ENCODE results near the gene P2RX4.
"Not testable (repeated sequence)": the region's sequence is repeated elsewhere in the genome, so short reads cannot be mapped to it uniquely, and the experiment has no call there.

P2RX4 gene

DNA sequence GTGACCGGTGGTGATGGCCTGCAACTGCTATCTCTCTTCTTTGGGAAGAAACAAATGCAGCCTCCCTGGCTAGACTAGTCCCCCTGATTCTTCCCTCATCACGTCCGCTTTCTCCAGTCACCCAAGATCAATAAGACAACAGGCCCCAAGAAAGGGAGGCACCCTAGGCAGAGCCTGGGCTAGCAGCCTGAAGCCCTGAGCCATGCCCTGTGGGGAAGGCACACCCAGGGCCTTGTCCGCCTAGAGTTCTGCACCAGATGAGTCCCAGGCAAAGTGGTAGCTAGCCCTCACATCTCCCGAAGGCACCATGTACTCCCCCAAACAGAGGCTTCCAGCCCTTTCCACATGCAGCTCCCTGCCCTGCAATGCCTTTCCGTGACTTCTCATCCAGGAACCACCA lies 51.5 kb downstream of the P2RX4 start:
- DNase-seq (ENCODE audit: low read depth), result no peak
- no peak overlapping the region for H3K4me3 ChIP-seq (ENCODE audit: low read depth, low read length)

DNA sequence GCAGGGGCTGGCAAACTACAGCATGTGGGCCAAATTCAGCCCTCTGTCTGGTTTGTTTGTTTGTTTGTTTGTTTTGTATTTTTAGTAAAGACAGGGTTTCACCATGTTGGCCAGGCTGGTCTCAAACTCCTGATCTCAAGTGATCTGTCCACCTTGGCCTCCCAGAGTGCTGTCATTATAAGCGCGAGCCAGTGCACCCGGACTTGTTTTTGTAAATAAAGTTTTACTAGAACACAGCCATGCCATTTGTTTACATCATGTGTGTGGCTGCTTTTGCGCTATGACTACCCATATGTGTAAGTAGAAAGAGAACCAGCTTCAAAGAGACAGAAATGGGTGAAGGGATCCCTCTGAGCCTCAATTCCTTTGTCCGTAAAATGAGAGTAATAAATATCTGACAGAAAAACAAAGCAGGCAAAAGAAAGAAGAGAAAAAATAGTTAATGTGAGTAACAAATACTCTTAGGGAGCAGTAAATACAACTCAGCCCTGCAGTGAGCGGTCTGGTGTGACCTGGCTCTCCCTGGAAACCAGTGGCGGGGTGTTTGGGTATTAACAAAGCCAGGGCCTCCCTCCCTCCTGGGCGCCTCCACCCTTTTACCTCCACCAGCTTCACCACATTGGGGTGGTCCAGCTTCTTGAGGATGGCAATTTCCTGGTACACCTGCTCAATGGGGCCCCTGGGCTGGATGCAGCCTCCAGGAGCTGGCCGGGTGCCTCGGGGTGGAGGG lies 53.4 kb downstream of the P2RX4 start:
- H3K4me3 ChIP-seq (ENCODE audit: low read depth, low read length), result no peak overlapping the region
- no peak for DNase-seq (ENCODE audit: low read depth)

DNA sequence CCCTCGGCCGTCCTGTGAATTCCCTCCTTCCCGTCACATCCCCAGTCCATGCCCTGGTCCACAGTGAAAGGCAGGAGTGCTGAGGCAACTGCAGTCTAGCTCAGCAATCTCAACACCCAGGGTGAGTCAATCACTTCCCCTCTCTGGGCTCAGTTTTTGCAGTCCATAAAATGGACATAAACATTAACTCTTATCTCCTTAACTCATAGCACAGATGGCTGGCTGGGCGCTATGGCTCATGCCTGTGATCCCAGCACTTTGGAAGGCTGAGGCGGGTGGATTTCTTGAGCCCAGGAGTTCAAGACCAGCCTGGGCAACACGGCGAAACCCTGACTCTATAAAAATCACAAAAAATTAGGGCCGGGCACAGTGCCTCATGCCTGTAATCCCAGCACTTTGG lies 54.2 kb downstream of the P2RX4 start:
- H3K4me3 ChIP-seq (ENCODE audit: low read depth, low read length), result no peak overlapping the region
- DNase-seq (ENCODE audit: low read depth), result no peak

DNA sequence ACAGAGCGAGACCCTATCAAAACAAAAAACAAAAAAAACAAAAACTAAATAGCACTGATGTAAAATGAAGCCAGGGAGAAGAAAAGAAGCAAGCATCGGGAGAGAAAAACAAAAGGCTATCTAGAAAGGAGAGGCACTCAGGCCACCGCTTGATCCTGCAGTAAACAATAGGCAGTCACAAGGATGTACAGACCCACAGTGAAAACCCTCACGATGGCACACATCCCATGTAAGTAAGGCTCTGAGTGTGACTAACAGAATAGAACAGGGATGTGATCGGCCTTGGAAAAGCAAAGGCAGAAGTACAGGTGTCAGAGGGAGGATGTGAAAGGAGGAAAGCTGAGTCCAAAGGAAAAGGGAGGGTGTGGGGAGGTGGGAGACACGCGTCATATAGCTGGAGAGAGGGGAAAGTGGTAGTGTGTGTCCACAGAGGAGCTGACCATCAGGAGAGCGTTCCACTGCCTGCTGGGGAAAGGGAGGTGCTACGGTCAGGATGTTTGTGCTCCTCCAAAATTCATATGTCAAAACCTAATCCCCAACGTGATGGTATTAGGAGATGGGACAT lies 55.1 kb downstream of the P2RX4 start:
- no peak overlapping the region for H3K4me3 ChIP-seq (ENCODE audit: low read depth, low read length)
- no peak for DNase-seq (ENCODE audit: low read depth)

DNA sequence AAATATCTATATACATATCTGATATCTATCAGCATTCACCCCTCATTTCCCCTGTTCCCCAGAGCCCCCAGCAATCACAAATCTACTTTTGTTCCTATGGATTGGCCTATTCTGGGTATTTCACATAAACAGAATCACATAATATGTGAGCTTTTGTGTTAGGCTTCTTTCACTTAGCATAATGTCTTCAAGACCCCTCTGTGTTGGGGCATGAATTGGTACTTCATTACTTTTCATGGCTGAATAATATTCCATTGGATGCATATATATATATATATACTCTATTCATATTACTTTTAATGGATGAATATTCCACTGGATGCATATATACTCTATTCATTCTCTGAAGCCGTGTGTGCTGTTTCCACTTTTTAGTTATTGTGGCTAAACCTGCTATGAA lies 57.9 kb downstream of the P2RX4 start:
- DNase-seq (ENCODE audit: low read depth), result no peak
- no peak overlapping the region for H3K4me3 ChIP-seq (ENCODE audit: low read depth, low read length)

DNA sequence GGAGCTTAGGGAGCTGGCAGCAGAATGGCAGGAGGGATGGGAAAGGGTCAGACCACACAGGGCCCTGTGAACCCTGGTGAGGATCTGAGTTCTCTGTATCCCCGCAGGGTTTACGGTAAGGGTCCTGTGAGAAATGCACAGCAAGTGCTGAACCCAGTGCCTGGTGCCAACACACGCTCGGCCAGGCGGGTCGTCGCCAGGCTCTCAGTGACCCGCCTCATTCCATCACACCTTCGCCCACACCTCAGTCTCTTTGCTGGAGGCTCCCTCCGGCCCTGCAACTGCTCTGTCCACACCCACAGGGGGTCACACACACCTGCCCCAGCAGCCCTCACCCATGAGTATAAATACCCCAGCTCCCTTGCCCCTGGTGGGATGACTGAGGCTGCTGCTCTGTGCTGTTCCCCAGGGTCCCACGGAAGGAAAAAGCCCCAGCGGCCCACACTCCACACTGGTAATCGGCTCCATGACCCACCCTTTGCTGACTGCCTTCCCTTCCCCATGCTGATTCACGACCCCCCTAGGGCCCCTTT lies 63.5 kb downstream of the P2RX4 start:
- H3K4me3 ChIP-seq (ENCODE audit: low read depth, low read length), result no peak overlapping the region
- DNase-seq (ENCODE audit: low read depth), result no peak

DNA sequence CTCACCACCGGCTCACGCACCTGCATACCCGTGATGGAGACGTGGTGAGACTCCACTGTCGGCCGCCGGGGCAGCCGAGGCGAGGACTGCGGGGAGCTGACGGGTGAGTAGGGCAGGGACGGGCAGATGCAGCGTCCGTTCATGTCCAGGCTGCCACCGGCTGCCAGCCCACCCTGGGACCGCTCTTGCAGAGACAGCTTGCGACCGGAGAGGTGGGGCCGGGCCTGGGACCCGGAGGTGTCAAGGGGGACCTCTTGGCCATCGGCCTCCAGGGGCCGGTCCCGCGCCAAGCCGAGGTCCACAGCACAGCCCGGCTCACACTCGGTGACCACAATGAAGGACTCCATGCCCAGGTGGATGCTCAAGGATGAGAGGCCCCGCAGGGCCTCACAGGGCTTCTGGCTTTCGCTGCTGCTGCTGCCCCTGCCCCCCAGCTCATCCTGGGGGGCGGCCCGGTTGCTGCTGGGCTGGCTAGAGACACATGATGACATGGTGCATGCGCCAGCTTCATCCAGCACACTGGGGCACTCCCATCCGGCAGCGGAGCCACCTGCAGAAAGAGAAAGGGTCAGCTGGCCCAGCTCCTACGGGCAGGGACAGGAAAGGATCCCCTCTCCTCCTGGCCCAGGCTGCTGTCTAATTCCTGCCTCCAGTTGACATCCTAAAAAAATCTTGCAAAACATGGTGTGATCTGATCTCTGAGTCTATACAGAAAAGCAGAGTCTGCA lies 64.3 kb downstream of the P2RX4 start:
- DNase-seq (ENCODE audit: low read depth), result no peak
- H3K4me3 ChIP-seq (ENCODE audit: low read depth, low read length), result no peak overlapping the region

DNA sequence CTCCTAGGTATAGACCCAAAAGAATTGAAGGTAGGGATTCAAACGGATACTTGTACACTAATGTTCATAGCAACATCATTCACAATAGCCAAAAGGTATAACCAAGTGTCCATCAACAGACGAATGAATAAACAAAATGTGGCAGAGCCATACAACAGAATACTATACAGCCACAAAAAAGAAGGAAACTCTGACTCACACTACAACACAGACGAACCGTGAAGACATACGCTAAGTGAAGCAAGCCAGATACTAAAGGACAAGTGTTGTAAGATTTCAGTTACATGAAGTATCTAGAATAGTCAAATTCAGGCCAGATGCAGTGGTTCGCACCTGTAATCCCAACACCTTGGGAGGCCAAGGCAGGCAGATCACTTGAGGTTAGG lies 67.4 kb downstream of the P2RX4 start:
- H3K4me3 ChIP-seq (ENCODE audit: low read depth, low read length), result no peak overlapping the region
- DNase-seq (ENCODE audit: low read depth), result no peak

DNA sequence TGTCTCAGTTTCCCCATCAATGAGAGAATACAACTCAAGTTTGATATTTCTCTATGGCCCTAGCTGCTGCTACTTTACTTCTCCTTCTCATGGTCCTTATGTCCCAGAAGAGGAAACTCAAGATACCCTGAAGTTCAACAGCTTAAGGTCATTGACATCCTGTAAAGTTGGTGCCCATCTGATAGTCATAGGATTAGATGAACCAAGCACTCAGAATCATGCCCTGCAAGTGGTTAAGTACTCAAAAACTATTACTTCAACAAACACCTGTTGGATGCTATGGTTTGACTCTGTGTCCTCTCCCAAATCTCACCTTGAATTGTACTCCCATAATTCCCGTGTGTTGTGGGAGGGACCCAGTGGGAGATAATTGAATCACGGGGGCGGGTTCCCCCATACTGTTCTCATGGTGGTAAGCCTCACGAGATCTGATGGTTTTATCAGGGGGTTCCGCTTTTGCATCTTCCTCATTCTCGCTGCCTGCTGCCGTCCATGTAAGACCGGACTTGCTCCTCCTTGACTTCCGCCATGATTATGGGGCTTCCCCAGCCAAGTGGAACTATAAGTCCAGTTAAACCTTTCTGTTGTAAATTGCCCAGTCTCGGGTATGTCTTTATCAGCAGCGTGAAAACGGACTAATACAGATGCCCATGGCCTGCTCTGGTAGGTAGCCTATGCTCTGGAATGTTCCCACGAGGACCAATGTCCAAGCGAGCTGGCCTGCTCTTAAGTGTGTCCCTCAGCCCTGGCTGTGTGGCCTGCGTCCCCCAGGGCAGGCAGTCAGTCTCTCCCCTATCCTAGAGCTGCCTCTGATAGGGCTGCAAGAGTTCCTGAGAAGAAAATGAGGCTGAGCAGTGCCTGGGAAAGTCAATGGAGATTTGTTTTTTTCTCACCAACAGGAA lies 68.5 kb downstream of the P2RX4 start:
- H3K4me3 ChIP-seq (ENCODE audit: low read depth, low read length), result no peak overlapping the region
- no peak for DNase-seq (ENCODE audit: low read depth)

DNA sequence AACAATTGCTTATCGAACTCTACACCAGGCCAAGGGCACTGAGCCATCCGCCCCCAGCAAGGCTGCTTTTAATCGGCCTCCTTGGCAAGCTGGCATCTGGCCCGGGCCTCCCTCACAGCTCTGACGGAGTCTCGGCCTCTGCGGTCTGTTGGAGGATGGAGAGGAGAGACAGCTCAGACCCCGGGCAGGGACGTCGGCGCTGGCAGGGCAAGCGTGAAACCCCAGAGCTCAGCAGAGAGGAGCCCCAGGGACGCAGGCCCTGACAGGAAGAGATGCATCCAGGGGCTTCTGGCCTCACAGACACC lies 69.1 kb downstream of the P2RX4 start:
- H3K4me3 ChIP-seq (ENCODE audit: low read depth, low read length), result no peak overlapping the region
- no peak for DNase-seq (ENCODE audit: low read depth)

DNA sequence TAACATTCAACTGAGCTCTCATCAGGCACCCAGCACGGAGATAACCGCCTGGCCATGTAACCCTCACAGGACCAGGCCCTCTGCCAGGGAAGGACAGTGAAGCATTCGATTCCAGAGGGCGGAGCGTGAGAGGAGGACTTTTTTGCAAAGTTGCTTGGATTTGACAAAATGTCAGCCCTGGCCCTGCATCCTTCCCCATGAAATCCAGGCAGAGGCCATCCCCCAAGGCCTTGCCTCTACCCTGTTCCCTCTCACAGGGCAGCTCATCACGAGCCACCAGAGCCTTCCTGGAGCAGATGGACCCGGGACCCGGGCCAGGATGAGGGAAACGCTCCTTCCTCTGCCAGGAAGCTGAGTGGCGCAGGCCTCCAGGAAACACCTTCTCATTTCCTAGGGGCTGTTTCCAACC lies 69.6 kb downstream of the P2RX4 start:
- H3K4me3 ChIP-seq (ENCODE audit: low read depth, low read length), result no peak overlapping the region
- no peak for DNase-seq (ENCODE audit: low read depth)

DNA sequence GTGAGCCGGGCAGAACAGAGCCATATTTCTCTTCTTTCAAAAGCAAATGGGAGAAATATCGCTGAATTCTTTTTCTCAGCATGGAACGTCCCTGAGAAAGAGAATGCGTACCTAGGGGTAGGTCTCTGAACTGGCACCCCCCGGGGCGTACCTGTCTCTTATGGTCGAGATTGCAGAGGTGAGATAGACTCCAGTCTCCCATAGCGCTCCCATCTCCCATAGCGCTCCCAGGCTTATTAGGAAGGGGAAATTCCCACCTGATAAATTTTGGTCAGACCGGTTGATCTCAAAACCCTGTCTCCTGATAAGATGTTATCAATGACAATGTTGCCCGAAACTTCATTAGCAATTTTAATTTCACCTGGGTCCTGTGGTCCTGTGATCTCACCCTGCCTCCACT lies 70.6 kb downstream of the P2RX4 start:
- DNase-seq (ENCODE audit: low read depth); H3K4me3 ChIP-seq (ENCODE audit: low read depth, low read length): not testable (repeated sequence)

DNA sequence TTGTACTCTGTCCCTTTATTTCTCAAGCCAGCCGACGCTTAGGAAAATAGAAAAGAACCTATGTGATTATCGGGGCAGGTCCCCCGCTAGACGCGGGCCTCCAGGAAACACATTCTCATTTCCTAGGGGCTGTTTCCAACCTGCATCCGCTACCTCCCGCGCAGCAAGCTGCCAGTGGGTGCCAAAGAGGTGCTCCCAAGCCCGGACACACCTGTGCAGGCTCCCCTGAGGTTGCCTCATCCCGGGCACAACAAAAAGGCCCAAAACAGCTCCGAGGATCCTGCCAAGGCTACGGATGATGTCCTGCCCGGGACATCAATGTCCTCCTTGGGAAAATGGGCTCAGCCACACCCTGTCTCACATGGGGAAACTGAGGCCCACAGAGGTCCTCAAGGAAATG lies 71.2 kb downstream of the P2RX4 start:
- not testable (repeated sequence) for DNase-seq (ENCODE audit: low read depth)

DNA sequence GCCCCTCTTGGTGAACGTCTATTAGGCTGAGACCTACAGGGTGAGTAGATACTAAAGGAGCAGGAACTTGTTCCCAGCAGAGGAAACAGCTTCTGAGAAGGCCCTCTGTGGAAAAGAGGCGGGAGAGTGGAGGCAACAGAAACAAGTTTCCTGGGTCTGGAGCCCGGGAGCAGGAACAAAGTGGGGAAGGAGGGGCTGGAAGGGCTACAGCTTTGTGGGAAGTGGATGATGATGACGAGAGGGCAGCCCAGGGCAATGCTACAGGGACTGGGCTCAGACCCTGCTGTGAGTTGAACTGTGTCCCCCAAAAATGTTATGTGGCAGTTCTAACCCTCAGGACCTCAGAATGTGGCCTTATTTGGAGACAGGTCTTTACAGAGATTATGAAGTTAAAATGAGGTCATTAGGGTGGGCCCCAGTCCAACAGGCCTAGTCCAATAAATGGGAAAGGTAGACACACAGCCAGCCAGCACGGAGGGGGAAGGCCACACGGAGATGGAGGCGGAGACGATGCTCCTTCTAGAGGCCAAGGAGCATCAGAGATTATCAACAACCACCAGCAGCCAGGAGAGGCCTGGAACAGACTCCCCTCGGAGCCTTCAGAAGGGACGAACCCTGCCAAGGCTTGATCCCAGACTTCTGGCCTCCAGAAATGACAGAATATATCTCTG lies 72.3 kb downstream of the P2RX4 start:
- DNase-seq (ENCODE audit: low read depth), result no peak
- no peak overlapping the region for H3K4me3 ChIP-seq (ENCODE audit: low read depth, low read length)

More for the DNA sequence above, 71.2 kb downstream of the P2RX4 start:
- not testable (repeated sequence) for H3K4me3 ChIP-seq (ENCODE audit: low read depth, low read length)

DNA sequence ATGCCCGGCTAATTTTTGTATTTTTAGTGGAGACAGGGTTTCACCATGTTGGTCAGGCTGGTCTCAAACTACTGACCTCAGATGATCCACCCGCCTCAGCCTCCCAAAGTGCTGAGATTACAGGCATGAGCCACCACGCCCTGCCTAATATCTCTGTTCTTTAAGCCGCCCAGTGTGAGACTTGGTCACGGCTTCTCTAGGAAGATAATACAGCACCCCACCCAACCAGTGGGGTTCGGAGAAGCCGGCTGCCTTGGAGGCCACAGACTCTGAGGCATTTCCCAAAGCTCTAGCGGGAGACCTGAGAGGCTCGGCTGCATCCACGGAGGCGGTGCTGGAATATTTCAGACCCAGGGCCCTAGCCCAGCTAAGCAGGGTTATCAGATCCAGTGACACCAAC lies 73.0 kb downstream of the P2RX4 start:
- not testable (repeated sequence) for H3K4me3 ChIP-seq (ENCODE audit: low read depth, low read length)

DNA sequence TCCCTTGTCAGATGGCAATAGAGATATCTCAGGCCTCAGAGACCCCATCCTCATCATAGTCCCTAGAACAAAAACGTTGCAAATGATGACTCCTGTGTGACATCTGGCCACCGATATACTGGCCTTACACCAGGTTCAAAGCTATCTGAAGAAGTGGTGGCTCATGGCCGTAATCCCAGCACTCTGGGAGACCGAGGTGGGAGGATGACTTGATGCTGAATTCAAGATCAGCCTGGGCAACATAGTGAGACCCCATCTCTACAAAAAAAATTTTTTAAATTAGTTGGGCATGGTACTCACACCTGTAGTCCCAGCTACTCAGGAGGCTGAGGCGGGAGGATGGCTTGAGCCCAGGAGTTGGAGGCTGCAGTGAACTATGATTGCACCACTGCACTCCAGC lies 73.5 kb downstream of the P2RX4 start:
- DNase-seq (ENCODE audit: low read depth), result no peak
- H3K4me3 ChIP-seq (ENCODE audit: low read depth, low read length), result no peak overlapping the region

More for the DNA sequence above, 73.0 kb downstream of the P2RX4 start:
- not testable (repeated sequence) for DNase-seq (ENCODE audit: low read depth)

Measured in skeletal muscle cell (primary cell).